HG02870 (cell line): Measurements from ENCODE around the gene ROR2.

Experiments
- ATAC-seq: cut with Tn5 transposase; IDR thresholded peaks from one replicate; pipeline ENCODE4 v1.9.1; 2021; ENCODE audit warnings: mild to moderate bottlenecking, moderate library complexity; ENCODE audit not compliant: unreplicated experiment

Gene ROR2

GRCh38 chr9:91820126-91820750, 129.8 kb downstream of the ROR2 start:
- ATAC-seq: no peak

- no peak for ATAC-seq
Measured at GRCh38 chr9:91818647-91819403, 131.2 kb downstream of the ROR2 start.

GRCh38 chr9:91818225-91818585, 131.8 kb downstream of the ROR2 start:
- no peak for ATAC-seq

- ATAC-seq: no peak
Measured at GRCh38 chr9:91817493-91818224, 132.4 kb downstream of the ROR2 start.

GRCh38 chr9:91817106-91817492, 132.9 kb downstream of the ROR2 start:
- ATAC-seq: no peak

DNA sequence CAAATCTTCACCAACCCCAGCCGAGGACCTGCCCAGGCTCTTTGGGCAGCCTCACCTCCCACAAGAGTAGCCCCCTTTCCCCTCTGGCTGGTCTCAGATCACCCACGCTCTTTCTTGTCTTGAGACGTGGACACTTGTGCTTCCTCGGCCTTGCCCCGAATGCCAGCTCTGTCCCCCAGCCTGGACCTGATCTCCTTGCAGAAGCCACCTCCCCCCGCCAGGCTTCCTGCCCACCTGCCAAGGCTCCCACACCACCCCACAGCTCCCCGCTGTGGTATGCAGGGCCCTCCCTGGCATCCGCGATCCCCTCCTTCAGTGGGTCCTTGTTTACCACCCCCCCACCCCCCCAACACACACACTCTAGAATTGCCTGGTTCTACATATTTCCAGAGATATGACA, 133.7 kb downstream of the ROR2 start:
- ATAC-seq: no peak

GRCh38 chr9:91815896-91816295, 134.1 kb downstream of the ROR2 start:
- no peak for ATAC-seq

DNA sequence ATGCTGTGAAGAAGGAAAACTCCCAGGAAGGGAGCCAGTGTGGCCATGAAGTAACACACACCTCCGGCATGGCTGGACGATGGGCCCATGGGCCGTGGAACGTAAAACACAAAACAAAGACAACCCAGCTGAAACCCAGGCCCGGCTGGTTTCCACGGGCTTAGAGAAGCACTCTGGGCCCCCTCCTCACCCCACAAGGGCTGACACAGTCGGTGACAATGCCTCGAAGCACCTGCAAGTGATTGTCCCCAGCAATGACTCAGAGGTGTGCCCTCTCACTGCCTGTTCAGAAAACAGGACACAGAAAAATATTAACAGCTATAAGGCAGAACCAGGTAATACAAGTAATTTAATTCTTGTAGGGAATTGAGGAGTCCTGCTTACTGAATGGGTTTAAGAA, 135.3 kb downstream of the ROR2 start:
- ATAC-seq: no peak

DNA sequence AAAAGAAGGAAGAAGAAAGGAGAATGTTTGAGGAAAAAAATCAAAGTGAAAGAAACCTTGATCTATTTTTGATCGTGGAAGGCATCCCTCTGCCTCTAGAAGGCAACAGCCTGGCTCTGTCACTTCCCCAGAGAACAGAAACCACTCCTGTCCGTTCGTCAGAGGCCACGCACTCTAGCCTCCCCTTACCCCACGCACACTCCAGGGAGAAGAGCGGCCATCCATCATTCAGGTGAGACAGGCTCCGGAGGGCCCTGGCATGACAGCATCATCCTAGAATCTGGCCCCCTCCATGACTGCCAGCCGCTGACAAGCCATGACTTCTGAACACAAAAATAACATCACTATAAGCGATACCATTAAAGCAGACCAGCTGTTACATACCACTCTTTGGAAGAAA, 135.8 kb downstream of the ROR2 start:
- no peak for ATAC-seq

DNA sequence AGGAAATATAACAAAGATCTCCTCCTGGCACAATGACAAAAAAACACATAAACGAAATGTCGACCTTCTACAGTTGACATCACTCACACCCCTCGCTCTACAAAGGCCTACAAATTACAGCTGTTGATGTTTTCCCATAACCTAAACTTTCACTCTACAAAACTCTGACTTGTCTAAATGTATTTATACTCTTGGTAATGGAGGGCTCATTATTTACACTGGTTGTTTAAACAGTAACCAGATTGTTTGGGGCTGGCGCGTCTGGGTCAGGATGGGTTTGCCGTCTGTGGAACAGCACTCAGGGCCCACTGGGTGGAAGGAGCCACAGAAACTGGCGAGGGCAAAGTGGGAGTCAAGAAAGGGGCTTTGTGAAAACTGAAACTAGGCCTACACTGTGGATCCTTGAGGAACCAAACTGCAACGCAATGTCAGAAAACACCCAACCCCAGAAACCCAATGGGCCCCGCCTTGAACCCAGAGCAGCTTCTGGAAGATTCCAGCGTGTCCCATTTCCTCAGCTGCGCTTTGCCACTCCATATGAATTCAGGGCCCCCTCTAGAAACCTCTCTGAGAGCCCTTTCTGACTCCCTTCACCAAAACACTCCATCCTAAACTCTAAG, 136.7 kb downstream of the ROR2 start:
- ATAC-seq: no peak

DNA sequence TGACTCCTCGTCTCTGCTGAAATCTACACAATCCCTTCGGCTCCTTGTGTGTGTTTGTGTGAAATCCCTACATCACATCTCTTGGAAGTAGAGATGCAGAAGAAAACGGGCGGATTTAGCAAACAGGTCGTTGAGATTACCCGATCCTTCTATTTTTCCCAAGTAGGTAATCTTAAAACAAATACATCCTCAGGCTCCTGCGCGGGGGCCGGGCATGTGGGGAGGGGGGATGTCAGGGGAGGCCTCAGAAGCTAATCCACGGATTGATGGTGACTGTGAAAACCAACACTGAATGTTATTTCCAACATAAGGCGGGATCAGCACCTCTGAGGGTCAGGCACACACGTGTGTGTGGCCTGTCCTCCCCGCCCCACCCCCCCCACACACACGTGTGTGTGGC, 137.8 kb downstream of the ROR2 start:
- no peak for ATAC-seq

GRCh38 chr9:91811024-91811909, 138.8 kb downstream of the ROR2 start:
- no peak for ATAC-seq

- no peak for ATAC-seq
Measured at GRCh38 chr9:91810286-91810905, 139.6 kb downstream of the ROR2 start.

DNA sequence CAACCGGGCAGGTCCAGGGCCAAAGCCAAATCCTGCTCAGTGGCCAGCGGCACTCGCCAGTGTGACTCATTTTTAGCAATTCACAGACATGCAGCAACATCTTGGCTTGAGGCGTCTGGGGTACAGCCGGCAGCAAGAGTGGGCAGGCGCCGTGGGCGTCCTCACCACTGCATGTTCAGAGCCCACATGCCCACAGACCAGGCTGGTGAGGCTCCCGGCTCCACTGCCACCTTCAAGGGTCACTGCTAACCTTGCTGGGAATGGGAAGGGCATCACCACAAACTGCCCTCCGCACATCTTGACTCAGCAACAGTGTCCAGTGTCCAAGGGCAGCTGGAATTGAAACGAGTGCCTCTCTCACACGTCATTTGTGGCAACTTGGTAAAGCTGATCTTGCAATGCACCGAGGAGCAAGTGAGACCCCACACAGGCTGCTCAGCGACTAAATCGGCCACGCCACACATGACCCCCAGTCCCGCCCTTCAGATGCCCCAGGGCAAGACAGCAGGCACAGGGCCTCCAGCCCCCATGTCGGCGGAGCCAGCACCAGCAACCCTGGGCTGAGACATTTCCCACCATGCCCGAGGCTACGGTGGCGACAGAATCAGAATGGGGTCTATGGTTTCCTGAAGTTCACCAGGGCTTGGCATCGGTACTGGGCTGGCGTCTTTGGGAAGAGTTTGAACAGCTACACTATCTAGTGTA, 140.3 kb downstream of the ROR2 start:
- no peak for ATAC-seq

DNA sequence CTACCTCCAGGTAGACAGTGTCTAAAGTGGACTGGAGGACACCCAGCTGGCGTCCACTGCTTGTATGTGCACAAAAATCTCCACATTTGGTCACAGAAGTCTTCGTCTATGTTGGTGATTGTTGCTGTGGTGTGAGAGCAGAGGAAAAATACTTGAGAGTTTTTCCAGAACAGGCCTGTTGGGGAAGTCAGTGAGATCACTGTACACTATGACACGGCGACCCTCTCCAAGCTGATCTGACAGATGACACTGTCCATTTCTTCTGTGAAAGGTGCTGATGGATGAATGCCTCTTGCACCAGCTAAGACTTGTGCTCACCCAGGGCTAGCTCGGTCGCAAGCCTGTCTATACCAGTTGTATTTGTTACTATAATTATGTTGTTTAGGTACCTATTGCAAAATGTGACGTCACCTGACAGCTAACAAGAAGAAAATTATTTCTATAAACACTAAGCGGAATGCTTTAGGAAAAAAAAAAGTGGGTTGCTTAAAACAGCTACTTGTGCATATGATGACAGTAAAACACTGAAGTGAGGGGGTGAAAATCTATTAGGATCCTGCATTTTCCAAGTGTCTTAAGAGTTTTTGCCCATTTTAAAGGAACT, 142.3 kb downstream of the ROR2 start:
- ATAC-seq: no peak

DNA sequence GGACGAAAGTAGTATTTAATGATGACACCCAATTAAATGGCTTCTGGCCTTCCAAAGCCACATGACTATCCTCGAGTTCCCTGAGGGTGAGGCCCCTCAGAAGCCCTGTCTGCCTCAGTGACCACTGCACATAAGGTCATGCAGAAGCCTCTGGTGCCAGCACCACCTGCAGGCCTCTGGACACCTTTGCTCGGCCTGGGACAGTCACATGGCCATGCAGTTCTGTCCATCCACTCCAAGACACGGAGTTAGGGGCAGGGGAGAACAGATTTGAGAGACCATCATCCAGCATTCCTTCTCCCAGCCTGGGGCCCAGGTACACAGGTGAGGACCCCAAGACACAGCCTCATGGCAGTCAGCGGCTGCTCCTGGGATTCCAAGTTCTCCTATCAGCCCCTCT, 145.0 kb downstream of the ROR2 start:
- no peak for ATAC-seq

DNA sequence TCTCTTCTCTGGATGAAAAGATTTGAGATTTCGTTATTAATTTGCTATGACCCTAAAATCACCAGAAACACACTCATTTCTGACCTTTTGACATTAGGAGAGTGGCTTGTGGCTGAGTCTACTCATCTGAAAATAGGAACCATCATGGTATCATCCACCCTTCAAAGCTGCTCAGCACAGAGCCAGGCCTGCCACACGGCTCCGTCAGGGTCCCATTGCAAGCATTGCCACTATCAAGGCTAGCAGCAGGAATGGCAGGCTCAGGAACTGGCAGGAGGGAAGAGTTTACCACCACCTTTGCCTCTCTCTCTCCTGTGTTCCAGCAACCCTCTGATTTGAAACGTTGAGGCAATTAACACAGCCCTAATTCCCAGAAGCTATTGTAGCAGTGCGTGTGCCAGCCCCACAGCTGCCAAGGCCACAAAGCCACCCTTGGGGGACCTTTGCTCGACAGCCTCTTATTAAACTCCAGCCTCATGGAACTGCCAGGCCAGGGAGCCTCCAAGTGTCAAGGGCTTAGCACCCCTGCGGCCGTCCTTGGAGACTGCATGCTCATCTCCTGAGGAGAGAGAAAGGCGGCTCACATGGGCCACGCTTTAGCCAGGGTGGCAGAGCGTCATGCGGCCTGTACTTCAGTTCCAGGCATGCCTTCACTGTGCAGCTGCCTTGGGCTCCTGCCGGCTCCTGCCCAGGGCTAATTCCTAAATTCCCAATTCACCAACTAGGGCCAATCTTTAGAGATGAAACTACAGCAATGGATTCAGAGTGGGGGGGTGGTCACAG, 145.9 kb downstream of the ROR2 start:
- ATAC-seq: no peak

DNA sequence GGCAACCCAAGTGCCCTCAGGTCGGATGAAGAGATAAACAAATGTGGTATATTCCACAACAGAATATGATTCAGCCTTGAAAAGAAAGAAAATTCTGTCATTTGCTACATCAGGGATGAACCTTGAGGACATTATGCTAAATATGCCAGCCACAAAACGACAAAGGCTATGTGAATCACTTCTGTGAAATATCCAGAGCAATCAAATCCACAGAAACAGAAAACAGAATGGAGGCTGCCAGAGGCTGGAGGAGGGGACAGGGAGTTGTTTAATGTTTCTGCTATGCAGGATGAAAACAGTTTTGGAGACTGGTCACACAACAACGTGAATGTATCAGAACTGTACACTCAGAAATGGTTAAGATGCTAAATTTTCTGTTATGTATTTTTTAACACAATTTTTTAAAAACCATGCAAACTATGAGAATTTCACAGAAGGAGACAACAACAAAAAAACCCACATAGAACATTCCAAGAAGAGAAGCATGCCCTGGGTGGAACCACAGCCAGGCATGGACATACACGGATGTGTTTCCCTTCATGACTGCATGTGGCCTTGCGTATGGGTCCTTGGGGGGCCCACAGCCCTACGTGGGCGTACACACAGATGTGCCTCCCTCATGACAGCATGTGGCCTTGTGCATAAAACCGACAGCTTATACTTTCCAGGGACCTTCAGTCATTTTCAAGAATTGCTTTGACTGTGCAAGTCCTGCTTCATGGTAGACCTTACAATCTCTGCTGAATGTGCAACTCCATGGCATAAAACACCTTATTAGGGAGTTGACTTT, 146.7 kb downstream of the ROR2 start:
- ATAC-seq: no peak
